Upper lobe of left lung (tissue), 6 donors: ENCODE measurements around the gene ZG16. TPM values are rescaled to one million over a fixed set of nuclear protein-coding genes. Genes with fewer than 3 reads are reported as not detected.

ENCODE experiments used
- ATAC-seq, 2 donors: fragments of 200-7000 bp; cut with Tn5 transposase; one replicate each; pipeline ENCODE4 v1.9.1; 2022; ENCODE audit warnings: mild to moderate bottlenecking in 2 of 2, moderate library complexity in 2 of 2; ENCODE audit not compliant: low FRiP score in 2 of 2
- DNase-seq, 2 donors: peaks; one replicate each; pipeline ENCODE4 v3.0.0-alpha.2; 2019 to 2020
- H3K27ac ChIP-seq, 4 donors: fragments of 200-600 bp; sonication (generic); one replicate each; pipeline ENCODE4 v1.5.1; 2016 to 2019
- H3K27me3 ChIP-seq, 4 donors: fragments of 200-600 bp; sonication (generic); one replicate each; pipeline ENCODE4 v1.5.1; 2017 to 2019
- H3K36me3 ChIP-seq, 4 donors: fragments of 200-600 bp; sonication (generic); one replicate each; pipeline ENCODE4 v1.5.1; 2016 to 2019
- H3K4me1 ChIP-seq, 4 donors: fragments of 200-600 bp; sonication (generic); one replicate each; pipeline ENCODE4 v1.5.1; 2018 to 2019
- H3K4me3 ChIP-seq, 4 donors: fragments of 200-600 bp; sonication (generic); one replicate each; pipeline ENCODE4 v1.5.1; 2017 to 2019; ENCODE audit warnings: mild to moderate bottlenecking in 2 of 4, moderate library complexity in 1 of 4
- H3K9me3 ChIP-seq, 4 donors: fragments of 200-600 bp; sonication (generic); one replicate each; pipeline ENCODE4 v1.5.1; 2018 to 2019
- CTCF ChIP-seq, 6 experiments: fragments of 450-650 bp in 4 of 6; fragments of 200-600 bp in 2 of 6; sonication (generic) in 2 of 6; IDR thresholded peaks; one replicate each; pipeline ENCODE4 v1.5.1; 2016 to 2019; ENCODE audit warnings: antibody characterized with exemption in 6 of 6
- EP300 ChIP-seq, 4 donors: sonication (generic); formaldehyde crosslinking; IDR thresholded peaks; one replicate each; pipeline ENCODE4 v1.5.1; 2017; ENCODE audit warnings: antibody characterized with exemption in 4 of 4, control low read depth in 2 of 4
- POLR2A ChIP-seq, 4 donors: fragments of 450-650 bp; IDR thresholded peaks; one replicate each; pipeline ENCODE4 v1.5.1; 2016 to 2017; ENCODE audit warnings: antibody characterized with exemption in 4 of 4, mild to moderate bottlenecking in 2 of 4
- POLR2AphosphoS5 ChIP-seq, 2 donors: sonication (generic); formaldehyde crosslinking; IDR thresholded peaks; one replicate each; pipeline ENCODE4 v1.5.1; 2017; ENCODE audit warnings: antibody characterized with exemption in 2 of 2
- WGBS, 2 donors: methylation state at CpG; one replicate each; pipeline ENCODE4 v1.1.5; 2017 to 2018; 5-methylcytosine and 5-hydroxymethylcytosine counted together
- total RNA-seq, 6 donors: library from RNA; depleted of rRNA in 4 of 6; stranded (reverse); fragments of >200 nt in 4 of 6; gene quantifications; one replicate each; pipeline versions ENCODE4 v1.1.0 to v1.2.1, GENCODE V29; 2016 to 2021
- donor health status: DM: no; HTN: no; CAD: no; lungs with moderate emphysema.
- donor health status: DM: no; HTN: yes; CAD: no; lungs with severe emphysema.

Gene ZG16
- total RNA-seq, 6 donors from 2014 or later = 0.11 TPM; not detected in 5

GRCh38 chr16:29742683-29743275 is 35.3 kb upstream of the ZG16 start:
- TF ChIP-seq POLR2A (IDR thresholded peaks at IDR 0.05) = no peak
- no peak for TF ChIP-seq POLR2AphosphoS5 (IDR thresholded peaks at IDR 0.05)
- TF ChIP-seq EP300 (IDR thresholded peaks at IDR 0.05) = no peak
- TF ChIP-seq CTCF (IDR thresholded peaks at IDR 0.05) = no peak
- no peak overlapping the region for H3K4me3 ChIP-seq
- DNase-seq = no peak
- H3K27ac ChIP-seq = no peak overlapping the region
- no peaks in the 10 kb centered on the region for H3K9me3 ChIP-seq
- H3K27me3 ChIP-seq = no peaks in the 10 kb centered on the region
- H3K36me3 ChIP-seq = no peaks in the 10 kb centered on the region
- 61 to 73% methylated on average over 7 of the region's 7 CpGs for WGBS, 2 donors
- H3K4me1 ChIP-seq = peaks cover 0 to 3% (median 0%) of the 10 kb centered on the region in 4 donors
- no peak for ATAC-seq

- no peak overlapping the region for H3K4me3 ChIP-seq
- no peak for ATAC-seq
Observed at GRCh38 chr16:29743475-29743826, 34.6 kb upstream of the ZG16 start.

GRCh38 chr16:29743827-29744531 is 34.1 kb upstream of the ZG16 start:
- H3K27me3 ChIP-seq = no peaks in the 10 kb centered on the region
- peak overlapping the region; percentile 58 to 88 (median 76) for H3K27ac ChIP-seq
- H3K4me3 ChIP-seq = peak overlapping the region in 3 of 4 donors; percentile 46 to 60 (median 47)
- TF ChIP-seq POLR2AphosphoS5 (IDR thresholded peaks at IDR 0.05) = no peak
- TF ChIP-seq EP300 (IDR thresholded peaks at IDR 0.05) = no peak
- no peak for TF ChIP-seq POLR2A (IDR thresholded peaks at IDR 0.05)
- no peak for TF ChIP-seq CTCF (IDR thresholded peaks at IDR 0.05)
- no peaks in the 10 kb centered on the region for H3K4me1 ChIP-seq
- 81 to 82% methylated on average over 6 to 14 of the region's 21 CpGs for WGBS, 2 donors
- no peaks in the 10 kb centered on the region for H3K36me3 ChIP-seq
- ATAC-seq = peak in 1 of 2 donors; percentile 6
- no peaks in the 10 kb centered on the region for H3K9me3 ChIP-seq
- peak in 1 of 2 donors; percentile 56 for DNase-seq

More at GRCh38 chr16:29743475-29743826, 34.6 kb upstream of the ZG16 start:
- DNase-seq = no peak
- H3K36me3 ChIP-seq = no peaks in the 10 kb centered on the region
- no peak overlapping the region for H3K27ac ChIP-seq
- no peaks in the 10 kb centered on the region for H3K4me1 ChIP-seq
- no peak for TF ChIP-seq POLR2AphosphoS5 (IDR thresholded peaks at IDR 0.05)
- TF ChIP-seq CTCF (IDR thresholded peaks at IDR 0.05) = no peak
- no peak for TF ChIP-seq EP300 (IDR thresholded peaks at IDR 0.05)
- no peak for TF ChIP-seq POLR2A (IDR thresholded peaks at IDR 0.05)
- no peaks in the 10 kb centered on the region for H3K9me3 ChIP-seq
- no peaks in the 10 kb centered on the region for H3K27me3 ChIP-seq
- 74 to 89% methylated on average over 3 to 5 of the region's 5 CpGs for WGBS, 2 donors

- 82 to 90% methylated on average over 15 to 17 of the region's 20 CpGs for WGBS, 2 donors
- H3K27ac ChIP-seq = peak overlapping the region; percentile 58 to 88 (median 76)
- H3K36me3 ChIP-seq = no peaks in the 10 kb centered on the region
- no peaks in the 10 kb centered on the region for H3K9me3 ChIP-seq
- H3K4me3 ChIP-seq = peak overlapping the region in 3 of 4 donors; percentile 46 to 60 (median 47)
- ATAC-seq = no peak
- no peak for TF ChIP-seq POLR2A (IDR thresholded peaks at IDR 0.05)
- DNase-seq = peak in 1 of 2 donors; percentile 74
- no peaks in the 10 kb centered on the region for H3K4me1 ChIP-seq
- no peaks in the 10 kb centered on the region for H3K27me3 ChIP-seq
Observed at GRCh38 chr16:29744541-29745101, 33.4 kb upstream of the ZG16 start.

- 44 to 60% methylated on average over 16 of the region's 16 CpGs for WGBS, 2 donors
- Histone ChIP-seq H3K27me3 (no peaks in the 10 kb centered on the region), H3K4me3 (peak overlapping the region in 3 of 4 donors; percentile 46 to 60 (median 47)), H3K9me3 (no peaks in the 10 kb centered on the region), H3K4me1 (no peaks in the 10 kb centered on the region), H3K36me3 (no peaks in the 10 kb centered on the region), H3K27ac (peak overlapping the region; percentile 58 to 88 (median 76))
- DNase-seq (peak; percentile 45 to 84), ATAC-seq (peak; percentile 56 to 74)
- no peak for TF ChIP-seq CTCF (IDR thresholded peaks at IDR 0.05)
- no peak for TF ChIP-seq POLR2AphosphoS5 (IDR thresholded peaks at IDR 0.05)
- no peak for TF ChIP-seq EP300 (IDR thresholded peaks at IDR 0.05)
- TF ChIP-seq POLR2A (IDR thresholded peaks at IDR 0.05) = no peak
Observed at GRCh38 chr16:29745121-29745852, 32.8 kb upstream of the ZG16 start.
